Hepatocyte (in vitro differentiated cells): ENCODE results near the gene ARHGAP28.

Source experiments
- CTCF ChIP-seq: fragments of 200-600 bp; sonication (generic); IDR thresholded peaks from 2 replicates; pipeline ENCODE4 v1.5.1; 2016; ENCODE audit warnings: antibody characterized with exemption, mild to moderate bottlenecking; ENCODE audit not compliant: poor library complexity
- EZH2 ChIP-seq: fragments of 200-600 bp; sonication (generic); IDR thresholded peaks from 2 replicates; pipeline ENCODE4 v1.6.1; 2016; ENCODE audit warnings: antibody characterized with exemption, mild to moderate bottlenecking, borderline replicate concordance

- no peak for TF ChIP-seq CTCF
- TF ChIP-seq EZH2: no peak
These were observed 221.1 kb downstream of the ARHGAP28 start for GRCh38 chr18:6950641-6951040.
